Effector memory CD4-positive, alpha-beta T cell (primary cell): ENCODE results near the gene PLCL1.
A peak's percentile ranks its signal among the peaks of the same experiment; 100 is the strongest.

ENCODE experiments used
- DNase-seq, 3 donors: peaks; one replicate each; pipeline ENCODE4 v3.0.0-alpha.2; 2020
- H3K27ac ChIP-seq: 2 replicates; pipeline ENCODE4 v1.7.0; 2013; ENCODE audit warnings: mild to moderate bottlenecking, low read length, moderate library complexity; ENCODE audit not compliant: insufficient read depth, poor library complexity, severe bottlenecking
- H3K27me3 ChIP-seq: replicated peaks from 2 replicates; pipeline ENCODE4 v1.7.0; 2013; ENCODE audit warnings: mild to moderate bottlenecking, low read length; ENCODE audit not compliant: insufficient read depth, control insufficient read depth, poor library complexity, severe bottlenecking
- H3K36me3 ChIP-seq: 2 replicates; pipeline ENCODE4 v1.7.0; 2013; ENCODE audit warnings: mild to moderate bottlenecking, low read length, moderate library complexity; ENCODE audit not compliant: control insufficient read depth, insufficient read depth
- H3K4me1 ChIP-seq: 2 replicates; pipeline ENCODE4 v1.7.0; 2013; ENCODE audit warnings: low read length, mild to moderate bottlenecking; ENCODE audit not compliant: control insufficient read depth, insufficient read depth, poor library complexity, severe bottlenecking
- H3K4me3 ChIP-seq: 2 replicates; pipeline ENCODE4 v1.7.0; 2013; ENCODE audit warnings: low read length, low read depth, mild to moderate bottlenecking; ENCODE audit not compliant: insufficient read depth, poor library complexity, severe bottlenecking
- H3K9me3 ChIP-seq: 2 replicates; pipeline ENCODE4 v1.7.0; 2013; ENCODE audit warnings: mild to moderate bottlenecking, low read length, moderate library complexity; ENCODE audit not compliant: control insufficient read depth

PLCL1 gene

GRCh38 chr2:197793456-197793855 lies 10.9 kb upstream of the PLCL1 start:
- Histone ChIP-seq H3K27me3 (peaks cover 4% of the 10 kb centered on the region), H3K4me3 (no peak overlapping the region), H3K36me3 (no peaks in the 10 kb centered on the region), H3K9me3 (no peaks in the 10 kb centered on the region), H3K27ac (no peak overlapping the region), H3K4me1 (no peaks in the 10 kb centered on the region)
- no peak for DNase-seq

- H3K27me3 ChIP-seq = no peaks in the 10 kb centered on the region
- no peak overlapping the region for H3K4me3 ChIP-seq
- no peaks in the 10 kb centered on the region for H3K4me1 ChIP-seq
- no peak overlapping the region for H3K27ac ChIP-seq
- no peak for DNase-seq
- H3K9me3 ChIP-seq = no peaks in the 10 kb centered on the region
- H3K36me3 ChIP-seq = no peaks in the 10 kb centered on the region
Observed at GRCh38 chr2:197795277-197795676, 9.1 kb upstream of the PLCL1 start.

GRCh38 chr2:197798187-197798586 lies 6.2 kb upstream of the PLCL1 start:
- peaks cover 2% of the 10 kb centered on the region for H3K4me1 ChIP-seq
- no peaks in the 10 kb centered on the region for H3K36me3 ChIP-seq
- no peaks in the 10 kb centered on the region for H3K27me3 ChIP-seq
- no peak overlapping the region for H3K4me3 ChIP-seq
- H3K9me3 ChIP-seq = no peaks in the 10 kb centered on the region
- no peak for DNase-seq
- no peak overlapping the region for H3K27ac ChIP-seq

- no peaks in the 10 kb centered on the region for H3K27me3 ChIP-seq
- DNase-seq = no peak
- H3K4me3 ChIP-seq = no peak overlapping the region
- no peak overlapping the region for H3K27ac ChIP-seq
- H3K36me3 ChIP-seq = no peaks in the 10 kb centered on the region
- H3K9me3 ChIP-seq = no peaks in the 10 kb centered on the region
- H3K4me1 ChIP-seq = peaks cover 6% of the 10 kb centered on the region
Observed at GRCh38 chr2:197799068-197799467, 5.3 kb upstream of the PLCL1 start.

GRCh38 chr2:197800091-197800490 lies 4.3 kb upstream of the PLCL1 start:
- DNase-seq = no peak
- Histone ChIP-seq H3K9me3 (no peaks in the 10 kb centered on the region), H3K36me3 (no peaks in the 10 kb centered on the region), H3K4me3 (no peak overlapping the region), H3K4me1 (peaks cover 7% of the 10 kb centered on the region), H3K27ac (no peak overlapping the region), H3K27me3 (no peaks in the 10 kb centered on the region)

- no peaks in the 10 kb centered on the region for H3K9me3 ChIP-seq
- peaks cover 11% of the 10 kb centered on the region for H3K4me1 ChIP-seq
- H3K36me3 ChIP-seq = no peaks in the 10 kb centered on the region
- no peak overlapping the region for H3K27ac ChIP-seq
- no peaks in the 10 kb centered on the region for H3K27me3 ChIP-seq
- DNase-seq = no peak
- no peak overlapping the region for H3K4me3 ChIP-seq
Observed at GRCh38 chr2:197801033-197801432, 3.4 kb upstream of the PLCL1 start.

DNA sequence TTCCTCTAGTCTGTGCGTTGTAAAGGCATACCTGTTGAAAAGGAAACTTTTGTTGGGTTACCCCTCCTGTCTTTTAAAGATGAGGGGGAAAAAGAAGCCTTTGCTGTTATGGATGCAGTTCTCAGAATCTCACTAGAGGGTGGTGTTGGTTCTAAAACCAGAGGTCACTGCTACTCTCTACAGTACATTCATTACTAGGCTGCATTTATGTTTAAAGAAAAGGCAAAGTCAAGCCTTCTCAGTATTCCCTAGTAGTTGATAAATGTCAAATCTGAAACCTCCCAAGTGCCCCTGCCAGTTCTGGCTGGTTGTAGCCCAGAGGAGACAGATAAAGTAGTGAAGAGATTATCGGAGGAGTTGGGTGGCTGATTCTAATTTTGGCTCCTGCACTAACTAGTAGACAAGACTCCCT lies 1.4 kb upstream of the PLCL1 start:
- H3K9me3 ChIP-seq = no peaks in the 10 kb centered on the region
- no peak overlapping the region for H3K4me3 ChIP-seq
- no peak overlapping the region for H3K27ac ChIP-seq
- peaks cover 11% of the 10 kb centered on the region for H3K4me1 ChIP-seq
- no peaks in the 10 kb centered on the region for H3K36me3 ChIP-seq
- no peaks in the 10 kb centered on the region for H3K27me3 ChIP-seq
- no peak for DNase-seq

- Histone ChIP-seq H3K9me3 (no peaks in the 10 kb centered on the region), H3K36me3 (no peaks in the 10 kb centered on the region), H3K4me3 (peak overlapping the region; percentile 89), H3K27me3 (no peaks in the 10 kb centered on the region), H3K27ac (peak overlapping the region; percentile 62), H3K4me1 (peaks cover 11% of the 10 kb centered on the region)
- DNase-seq = peak in 2 of 3 donors; percentile 10 to 13
Observed at GRCh38 chr2:197804758-197805714, 643 bp downstream of the PLCL1 start.

- Histone ChIP-seq H3K27ac (peak overlapping the region; percentile 62), H3K4me3 (peak overlapping the region; percentile 89), H3K36me3 (no peaks in the 10 kb centered on the region), H3K4me1 (peaks cover 11% of the 10 kb centered on the region), H3K27me3 (no peaks in the 10 kb centered on the region), H3K9me3 (no peaks in the 10 kb centered on the region)
- no peak for DNase-seq
Observed at GRCh38 chr2:197805715-197806633, 1.6 kb downstream of the PLCL1 start.

- H3K36me3 ChIP-seq = no peaks in the 10 kb centered on the region
- no peaks in the 10 kb centered on the region for H3K9me3 ChIP-seq
- no peak for DNase-seq
- peaks cover 6% of the 10 kb centered on the region for H3K4me1 ChIP-seq
- H3K27me3 ChIP-seq = no peaks in the 10 kb centered on the region
- no peak overlapping the region for H3K4me3 ChIP-seq
- no peak overlapping the region for H3K27ac ChIP-seq
Observed at GRCh38 chr2:197809064-197809463, 4.7 kb downstream of the PLCL1 start.
